ENCODE results near the gene NREP.
A peak's percentile ranks its signal among the peaks of the same experiment; 100 is the strongest.

The NREP gene

DNA sequence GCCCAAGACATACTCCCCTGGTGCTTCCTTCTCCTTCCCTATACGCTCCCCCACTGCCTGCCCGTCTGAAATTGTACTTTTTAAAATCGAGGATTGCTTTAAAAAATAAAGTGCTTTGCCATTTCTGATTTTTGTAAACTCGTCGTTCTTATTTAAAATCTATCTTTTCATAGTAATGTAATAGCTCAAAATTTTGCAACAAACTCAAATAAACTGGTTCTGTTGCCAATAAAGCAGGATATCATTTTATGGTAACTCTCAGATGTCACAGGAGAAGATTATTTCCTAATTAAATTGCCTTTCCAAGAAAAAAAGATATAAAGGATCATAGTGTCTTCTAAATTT lies 1.3 kb upstream of the NREP start:
- H3K27me3 ChIP-seq (ENCODE audit: insufficient read depth, low read length, poor library complexity), result no peaks in the 10 kb centered on the region
- no peaks in the 10 kb centered on the region for H3K9me3 ChIP-seq (ENCODE audit: insufficient read depth, low read length, severe bottlenecking)
- peak overlapping the region; percentile 20 to 77 for H3K4me3 ChIP-seq (ENCODE audit: low read depth in 1 of 2, low read length in 2 of 2)
- peak overlapping the region; percentile 77 for H3K4me2 ChIP-seq (ENCODE audit: insufficient read depth, low read length)
- H3K27ac ChIP-seq (ENCODE audit: low read length), result peak overlapping the region; percentile 100
- H3K9ac ChIP-seq (ENCODE audit: low read depth, low read length), result peak overlapping the region; percentile 97
- peaks cover 44% of the 10 kb centered on the region for H3K4me1 ChIP-seq (ENCODE audit: insufficient read depth, low read length)
- H3K79me2 ChIP-seq (ENCODE audit: insufficient read depth, low read length), result peaks cover 37% of the 10 kb centered on the region
- H4K20me1 ChIP-seq (ENCODE audit: insufficient read depth, low read length), result no peaks in the 10 kb centered on the region
- peak overlapping the region; percentile 86 for H2AFZ ChIP-seq (ENCODE audit: low read depth, low read length)
- ATAC-seq (ENCODE audit: insufficient read depth, low read depth) (no peak), DNase-seq (no peak)
- peaks cover 21% of the 10 kb centered on the region for H3K36me3 ChIP-seq (ENCODE audit: insufficient read depth, low read length)
- TF ChIP-seq EZH2 (IDR thresholded peaks at IDR 0.05; ENCODE audit: borderline replicate concordance, low read depth, low read length, severe bottlenecking), result no peak
- TF ChIP-seq, protein P1, sequence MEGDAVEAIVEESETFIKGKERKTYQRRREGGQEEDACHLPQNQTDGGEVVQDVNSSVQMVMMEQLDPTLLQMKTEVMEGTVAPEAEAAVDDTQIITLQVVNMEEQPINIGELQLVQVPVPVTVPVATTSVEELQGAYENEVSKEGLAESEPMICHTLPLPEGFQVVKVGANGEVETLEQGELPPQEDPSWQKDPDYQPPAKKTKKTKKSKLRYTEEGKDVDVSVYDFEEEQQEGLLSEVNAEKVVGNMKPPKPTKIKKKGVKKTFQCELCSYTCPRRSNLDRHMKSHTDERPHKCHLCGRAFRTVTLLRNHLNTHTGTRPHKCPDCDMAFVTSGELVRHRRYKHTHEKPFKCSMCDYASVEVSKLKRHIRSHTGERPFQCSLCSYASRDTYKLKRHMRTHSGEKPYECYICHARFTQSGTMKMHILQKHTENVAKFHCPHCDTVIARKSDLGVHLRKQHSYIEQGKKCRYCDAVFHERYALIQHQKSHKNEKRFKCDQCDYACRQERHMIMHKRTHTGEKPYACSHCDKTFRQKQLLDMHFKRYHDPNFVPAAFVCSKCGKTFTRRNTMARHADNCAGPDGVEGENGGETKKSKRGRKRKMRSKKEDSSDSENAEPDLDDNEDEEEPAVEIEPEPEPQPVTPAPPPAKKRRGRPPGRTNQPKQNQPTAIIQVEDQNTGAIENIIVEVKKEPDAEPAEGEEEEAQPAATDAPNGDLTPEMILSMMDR (IDR thresholded peaks at IDR 0.05; ENCODE audit: borderline replicate concordance, extremely low read depth, low read length, poor library complexity, severe bottlenecking), result no peak

DNA sequence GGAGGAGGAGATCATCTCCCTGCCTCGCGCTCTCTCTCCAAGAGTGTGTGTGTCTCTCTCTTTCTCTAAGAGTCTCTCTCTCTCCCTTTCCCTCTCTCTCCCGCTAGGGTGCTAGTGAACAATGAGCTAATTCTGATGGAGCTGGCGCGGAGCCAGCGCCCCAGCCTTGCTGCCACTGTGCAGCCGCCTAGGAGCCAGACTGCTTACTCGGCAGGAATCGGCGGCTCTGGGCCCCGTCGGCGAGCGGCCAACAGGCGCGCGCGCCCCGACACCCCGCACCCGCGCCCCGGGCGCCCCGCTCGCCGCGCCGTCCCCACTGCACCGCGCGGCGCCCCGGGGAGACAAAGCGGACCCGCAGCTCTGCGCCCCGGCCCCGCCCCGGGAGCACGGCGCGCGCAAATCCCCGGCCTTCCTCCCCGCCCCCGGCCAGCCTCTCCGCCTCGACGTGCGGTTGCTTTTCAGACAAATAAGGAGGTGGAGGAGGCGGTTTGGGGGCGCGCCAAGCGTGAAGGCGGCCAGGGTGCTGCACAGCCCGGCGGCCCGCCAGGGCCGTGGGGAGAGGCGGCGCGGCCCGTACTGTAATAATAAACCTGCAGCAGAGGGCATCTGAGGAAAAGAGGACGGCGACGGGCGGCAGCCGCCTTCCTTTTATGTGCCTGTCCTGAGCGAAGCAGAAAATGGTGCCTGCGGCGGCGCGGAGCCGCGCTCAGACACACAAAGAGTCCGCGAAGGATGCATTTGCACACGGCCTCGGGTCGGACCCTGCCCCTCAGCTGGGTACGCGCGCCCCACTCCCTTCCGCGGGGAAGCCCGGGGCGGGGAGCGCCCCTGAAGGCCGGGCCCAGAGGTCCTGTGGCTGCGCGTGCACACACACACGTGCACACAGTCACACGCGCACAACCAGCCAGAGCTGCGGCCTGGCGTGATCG lies 625 bp upstream of the NREP start:
- TF ChIP-seq, protein P1 (IDR thresholded peaks at IDR 0.05; ENCODE audit: borderline replicate concordance, extremely low read depth, low read length, poor library complexity, severe bottlenecking), result peak; percentile 60
- no peak for TF ChIP-seq EZH2 (IDR thresholded peaks at IDR 0.05; ENCODE audit: borderline replicate concordance, low read depth, low read length, severe bottlenecking)
- DNase-seq (peak; percentile 94), ATAC-seq (ENCODE audit: insufficient read depth, low read depth) (peak; percentile 73)
- Histone ChIP-seq H3K36me3 (ENCODE audit: insufficient read depth, low read length) (peaks cover 26% of the 10 kb centered on the region), H3K27ac (ENCODE audit: low read length) (peak overlapping the region; percentile 100), H4K20me1 (ENCODE audit: insufficient read depth, low read length) (no peaks in the 10 kb centered on the region), H3K9ac (ENCODE audit: low read depth, low read length) (peak overlapping the region; percentile 97), H3K4me3 (ENCODE audit: low read depth in 1 of 2, low read length in 2 of 2) (peak overlapping the region; percentile 20 to 77), H3K4me2 (ENCODE audit: insufficient read depth, low read length) (peak overlapping the region; percentile 77), H2AFZ (ENCODE audit: low read depth, low read length) (peak overlapping the region; percentile 86), H3K79me2 (ENCODE audit: insufficient read depth, low read length) (peaks cover 44% of the 10 kb centered on the region), H3K27me3 (ENCODE audit: insufficient read depth, low read length, poor library complexity) (no peaks in the 10 kb centered on the region), H3K9me3 (ENCODE audit: insufficient read depth, low read length, severe bottlenecking) (no peaks in the 10 kb centered on the region), H3K4me1 (ENCODE audit: insufficient read depth, low read length) (peaks cover 49% of the 10 kb centered on the region)

DNA sequence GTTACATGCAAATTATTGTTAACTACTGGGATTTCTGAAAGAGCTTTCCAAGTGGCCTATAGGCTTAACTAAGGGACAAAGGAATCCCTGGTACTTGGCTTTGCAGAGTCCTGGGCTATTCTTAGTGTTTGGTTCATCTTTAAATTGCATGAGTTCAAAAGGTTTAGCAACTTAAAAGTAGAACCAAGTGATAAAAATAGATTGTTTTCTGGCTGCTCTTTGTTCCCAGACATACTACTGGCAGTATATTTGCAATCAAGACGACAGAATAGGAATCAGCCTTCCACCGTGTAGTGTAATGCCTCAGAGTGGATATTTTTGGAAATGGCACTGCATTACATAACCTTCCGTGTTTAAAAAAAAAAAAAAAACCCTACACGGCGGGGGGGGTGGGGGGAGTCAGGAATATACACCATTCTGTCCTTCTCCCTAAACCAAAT lies 1.0 kb downstream of the NREP start:
- ATAC-seq (ENCODE audit: insufficient read depth, low read depth), result no peak
- Histone ChIP-seq H3K4me2 (ENCODE audit: insufficient read depth, low read length) (peak overlapping the region; percentile 77), H4K20me1 (ENCODE audit: insufficient read depth, low read length) (no peaks in the 10 kb centered on the region), H3K4me1 (ENCODE audit: insufficient read depth, low read length) (peaks cover 59% of the 10 kb centered on the region), H3K9ac (ENCODE audit: low read depth, low read length) (peak overlapping the region; percentile 97), H3K9me3 (ENCODE audit: insufficient read depth, low read length, severe bottlenecking) (no peaks in the 10 kb centered on the region), H3K79me2 (ENCODE audit: insufficient read depth, low read length) (peaks cover 60% of the 10 kb centered on the region), H3K36me3 (ENCODE audit: insufficient read depth, low read length) (peaks cover 40% of the 10 kb centered on the region), H3K27me3 (ENCODE audit: insufficient read depth, low read length, poor library complexity) (no peaks in the 10 kb centered on the region), H2AFZ (ENCODE audit: low read depth, low read length) (no peak overlapping the region), H3K4me3 (ENCODE audit: low read depth in 1 of 2, low read length in 2 of 2) (peak overlapping the region; percentile 77 to 93), H3K27ac (ENCODE audit: low read length) (peak overlapping the region; percentile 100)
- no peak for TF ChIP-seq EZH2 (IDR thresholded peaks at IDR 0.05; ENCODE audit: borderline replicate concordance, low read depth, low read length, severe bottlenecking)
- TF ChIP-seq, protein P1 (IDR thresholded peaks at IDR 0.05; ENCODE audit: borderline replicate concordance, extremely low read depth, low read length, poor library complexity, severe bottlenecking), result peak; percentile 31
- DNase-seq, result no peak
